ENCODE measurements around the gene LYST. TPM values are rescaled to one million over a fixed set of nuclear protein-coding genes. Genes with fewer than 3 reads are reported as not detected.

LYST gene
- total RNA-seq, 4 donors from 2014 or later: 22.8 to 46.7 (median 32.1) TPM

DNA sequence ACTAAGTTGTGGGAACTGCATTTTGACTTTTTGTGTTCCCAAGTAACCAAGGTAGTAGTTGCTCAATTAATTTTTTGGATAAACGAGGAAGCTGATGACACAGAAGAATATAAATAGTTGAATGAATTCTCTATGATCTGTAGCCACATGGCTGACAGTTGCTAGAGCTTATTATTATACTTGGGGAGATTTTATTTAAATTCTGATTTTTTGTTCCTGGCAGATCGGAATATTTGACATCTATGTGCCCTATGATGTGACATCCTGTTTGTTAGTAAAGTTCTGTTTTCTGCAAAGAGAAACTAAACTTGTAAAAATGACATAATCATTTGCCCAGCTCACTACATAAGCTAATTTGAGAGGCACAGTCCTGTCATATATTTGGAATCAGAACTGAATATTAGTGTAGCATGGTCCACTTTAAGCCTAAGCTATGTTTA is 9.7 kb upstream of the LYST start:
- H3K27ac ChIP-seq: no peak overlapping the region
- no peak overlapping the region for H3K4me3 ChIP-seq
- DNase-seq: no peak
- no peaks in the 10 kb centered on the region for H3K36me3 ChIP-seq
- TF ChIP-seq POLR2AphosphoS5 (IDR thresholded peaks at IDR 0.05) (no peak), EP300 (IDR thresholded peaks at IDR 0.05; ENCODE audit: low read depth) (no peak), POLR2A (IDR thresholded peaks at IDR 0.05) (no peak)
- TF ChIP-seq, protein P1, sequence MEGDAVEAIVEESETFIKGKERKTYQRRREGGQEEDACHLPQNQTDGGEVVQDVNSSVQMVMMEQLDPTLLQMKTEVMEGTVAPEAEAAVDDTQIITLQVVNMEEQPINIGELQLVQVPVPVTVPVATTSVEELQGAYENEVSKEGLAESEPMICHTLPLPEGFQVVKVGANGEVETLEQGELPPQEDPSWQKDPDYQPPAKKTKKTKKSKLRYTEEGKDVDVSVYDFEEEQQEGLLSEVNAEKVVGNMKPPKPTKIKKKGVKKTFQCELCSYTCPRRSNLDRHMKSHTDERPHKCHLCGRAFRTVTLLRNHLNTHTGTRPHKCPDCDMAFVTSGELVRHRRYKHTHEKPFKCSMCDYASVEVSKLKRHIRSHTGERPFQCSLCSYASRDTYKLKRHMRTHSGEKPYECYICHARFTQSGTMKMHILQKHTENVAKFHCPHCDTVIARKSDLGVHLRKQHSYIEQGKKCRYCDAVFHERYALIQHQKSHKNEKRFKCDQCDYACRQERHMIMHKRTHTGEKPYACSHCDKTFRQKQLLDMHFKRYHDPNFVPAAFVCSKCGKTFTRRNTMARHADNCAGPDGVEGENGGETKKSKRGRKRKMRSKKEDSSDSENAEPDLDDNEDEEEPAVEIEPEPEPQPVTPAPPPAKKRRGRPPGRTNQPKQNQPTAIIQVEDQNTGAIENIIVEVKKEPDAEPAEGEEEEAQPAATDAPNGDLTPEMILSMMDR (IDR thresholded peaks at IDR 0.05): no peak
- in situ Hi-C loops (cut with MboI; ENCODE audit: low pct_ligation_motif_present in 1 of 4, low pct_unique_long_range_greater_than_20kb in 1 of 4, low sequenced_read_pairs in 3 of 4) (no loop called here), intact Hi-C loops (cut with DNase I; ENCODE audit: low total_unique reads) (no loop called here)
- no peaks in the 10 kb centered on the region for H3K4me1 ChIP-seq
- no peaks in the 10 kb centered on the region for H3K9me3 ChIP-seq
- H3K27me3 ChIP-seq: no peaks in the 10 kb centered on the region
- 69% methylated on average over 1 to 2 of the region's 2 CpGs for WGBS, 2 donors (ENCODE audit: low coverage in 1 of 2)

DNA sequence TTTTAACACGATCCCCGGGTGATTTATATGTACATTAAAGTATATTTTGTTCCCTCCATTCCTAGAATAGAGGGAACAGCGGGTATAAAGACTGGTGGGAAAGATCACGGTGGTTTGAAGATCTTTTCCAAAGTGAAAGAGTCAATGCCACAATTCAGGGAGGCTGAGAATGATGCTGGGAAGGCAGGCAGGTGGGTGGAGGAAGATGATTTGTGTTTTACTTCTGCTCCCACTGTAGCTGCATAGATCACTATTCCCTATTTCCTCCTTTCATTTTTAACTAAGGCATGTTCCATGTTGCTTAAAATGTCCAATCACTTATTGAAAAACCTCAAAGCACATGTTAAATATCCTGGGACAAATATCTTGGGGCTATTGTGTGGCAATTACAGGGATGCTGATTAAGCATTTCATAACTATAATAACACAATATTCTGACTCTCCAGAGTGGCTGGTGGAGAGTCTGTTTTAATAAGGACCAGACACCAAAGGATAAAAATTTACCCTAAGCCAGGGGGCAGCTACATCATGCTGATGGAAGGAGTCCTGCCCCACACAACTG is 8.4 kb upstream of the LYST start:
- no peaks in the 10 kb centered on the region for H3K9me3 ChIP-seq
- no peaks in the 10 kb centered on the region for H3K36me3 ChIP-seq
- DNase-seq: no peak
- H3K27ac ChIP-seq: no peak overlapping the region
- no peak overlapping the region for H3K4me3 ChIP-seq
- H3K27me3 ChIP-seq: no peaks in the 10 kb centered on the region
- no peaks in the 10 kb centered on the region for H3K4me1 ChIP-seq
- TF ChIP-seq, protein P1 (IDR thresholded peaks at IDR 0.05): no peak
- no peak for TF ChIP-seq POLR2A (IDR thresholded peaks at IDR 0.05)
- no peak for TF ChIP-seq POLR2AphosphoS5 (IDR thresholded peaks at IDR 0.05)
- no peak for TF ChIP-seq EP300 (IDR thresholded peaks at IDR 0.05; ENCODE audit: low read depth)
- intact Hi-C loops (cut with DNase I; ENCODE audit: low total_unique reads): no loop called here
- 78 to 86% methylated on average over 2 to 4 of the region's 4 CpGs for whole genome bisulfite sequencing, 2 donors (ENCODE audit: low coverage in 1 of 2)
- in situ Hi-C loops (cut with MboI; ENCODE audit: low pct_ligation_motif_present in 1 of 4, low pct_unique_long_range_greater_than_20kb in 1 of 4, low sequenced_read_pairs in 3 of 4): no loop called here

DNA sequence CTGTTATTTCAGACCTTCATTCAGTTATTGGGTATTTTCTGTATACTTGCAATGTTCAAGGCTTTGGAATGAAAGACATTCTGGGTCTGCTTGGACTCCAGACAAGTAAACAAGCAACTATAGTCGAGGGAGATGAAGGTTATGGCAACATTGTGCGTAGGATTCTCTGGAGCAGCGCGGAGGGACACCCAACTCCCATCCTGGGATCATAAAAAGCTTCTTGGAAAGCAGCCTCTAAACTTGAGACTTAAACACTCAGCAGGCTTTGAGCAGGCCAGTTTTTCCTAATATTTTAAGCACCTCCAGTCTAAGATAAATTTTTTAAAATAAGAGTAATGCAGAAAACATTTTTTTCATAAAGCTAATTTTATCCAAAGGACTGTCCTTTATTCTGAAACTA is 7.6 kb upstream of the LYST start:
- in situ Hi-C loops (cut with MboI; ENCODE audit: low pct_ligation_motif_present in 1 of 4, low pct_unique_long_range_greater_than_20kb in 1 of 4, low sequenced_read_pairs in 3 of 4) (loop anchor here in 1 of 4 donors (25.0 kb wide), 1 partner anchor 88 kb away; no protein-coding TSS in a partner anchor), intact Hi-C loops (cut with DNase I; ENCODE audit: low total_unique reads) (no loop called here)
- 69 to 94% methylated on average over 3 to 4 of the region's 4 CpGs for WGBS, 2 donors (ENCODE audit: low coverage in 1 of 2)
- H3K4me3 ChIP-seq: no peak overlapping the region
- TF ChIP-seq POLR2A (IDR thresholded peaks at IDR 0.05) (no peak), POLR2AphosphoS5 (IDR thresholded peaks at IDR 0.05) (no peak), EP300 (IDR thresholded peaks at IDR 0.05; ENCODE audit: low read depth) (no peak)
- TF ChIP-seq, protein P1 (IDR thresholded peaks at IDR 0.05): no peak
- H3K27ac ChIP-seq: no peak overlapping the region
- no peaks in the 10 kb centered on the region for H3K27me3 ChIP-seq
- no peaks in the 10 kb centered on the region for H3K9me3 ChIP-seq
- no peaks in the 10 kb centered on the region for H3K36me3 ChIP-seq
- no peak for DNase-seq
- H3K4me1 ChIP-seq: no peaks in the 10 kb centered on the region

DNA sequence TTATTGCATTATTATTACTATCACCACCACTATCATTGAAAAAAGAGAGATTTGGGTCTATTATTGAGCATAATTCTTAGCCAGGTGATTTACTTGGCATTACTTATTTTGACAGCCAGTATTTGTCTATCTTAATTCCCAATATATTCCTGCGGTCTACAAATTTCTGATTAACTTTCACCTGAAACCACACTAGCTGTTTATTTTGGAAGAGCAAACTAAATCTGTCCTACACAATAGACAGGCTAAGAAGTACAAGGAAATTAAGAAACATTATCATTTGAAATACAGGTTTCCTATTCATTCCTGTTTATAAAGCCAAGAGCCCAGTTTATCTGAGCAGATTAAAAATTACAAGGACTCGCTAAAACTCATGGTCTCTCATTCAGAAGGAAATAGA is 6.9 kb upstream of the LYST start:
- Histone ChIP-seq H3K4me1 (no peaks in the 10 kb centered on the region), H3K4me3 (no peak overlapping the region), H3K27me3 (no peaks in the 10 kb centered on the region), H3K36me3 (no peaks in the 10 kb centered on the region), H3K27ac (no peak overlapping the region), H3K9me3 (no peaks in the 10 kb centered on the region)
- in situ Hi-C loops (cut with MboI; ENCODE audit: low pct_ligation_motif_present in 1 of 4, low pct_unique_long_range_greater_than_20kb in 1 of 4, low sequenced_read_pairs in 3 of 4) (loop anchor here in 1 of 4 donors (25.0 kb wide), 1 partner anchor 89 kb away; no protein-coding TSS in a partner anchor), intact Hi-C loops (cut with DNase I; ENCODE audit: low total_unique reads) (no loop called here)
- WGBS, 2 donors (ENCODE audit: low coverage in 1 of 2): 88% methylated on average over 2 of the region's 2 CpGs
- TF ChIP-seq, protein P1 (IDR thresholded peaks at IDR 0.05): no peak
- TF ChIP-seq POLR2A (IDR thresholded peaks at IDR 0.05) (no peak), POLR2AphosphoS5 (IDR thresholded peaks at IDR 0.05) (no peak), EP300 (IDR thresholded peaks at IDR 0.05; ENCODE audit: low read depth) (no peak)
- DNase-seq: no peak
